Hematopoietic multipotent progenitor cell treated with erythropoietin and hydrocortisone succinate and interleukin-3 and kit ligand, for 17 days (in vitro differentiated cells): ENCODE data around the gene CCS.
"Not testable (repeated sequence)": the region's sequence is repeated elsewhere in the genome, so short reads cannot be mapped to it uniquely, and the experiment has no call there.

ENCODE experiments used
- DNase-seq: peaks from one replicate; pipeline ENCODE4 v3.0.0-alpha.2; 2015; ENCODE audit warnings: low spot score

CCS gene

GRCh38 chr11:66561178-66561974, 31.6 kb upstream of the CCS start:
- no peak for DNase-seq

- no peak for DNase-seq
These were observed 31.1 kb upstream of the CCS start for GRCh38 chr11:66561975-66562248.

- DNase-seq = no peak
These were observed 30.7 kb upstream of the CCS start for GRCh38 chr11:66562275-66562674.

GRCh38 chr11:66562907-66563583, 29.9 kb upstream of the CCS start:
- no peak for DNase-seq

- DNase-seq = no peak
These were observed 29.2 kb upstream of the CCS start for GRCh38 chr11:66563832-66564231.

GRCh38 chr11:66564538-66564937, 28.4 kb upstream of the CCS start:
- no peak for DNase-seq

- DNase-seq = no peak
These were observed 28.0 kb upstream of the CCS start for GRCh38 chr11:66564984-66565383.

- DNase-seq = no peak
These were observed 26.8 kb upstream of the CCS start for GRCh38 chr11:66566221-66566620.

GRCh38 chr11:66567787-66568123, 25.2 kb upstream of the CCS start:
- DNase-seq = no peak

- peak; percentile 73 for DNase-seq
These were observed 24.7 kb upstream of the CCS start, which contains the start of gene CTSF for GRCh38 chr11:66568124-66568916. CTSF (minus strand) TSS chr11:66568606; CDS start chr11:66568486, 120 bp downstream.

- no peak for DNase-seq
These were observed 23.9 kb upstream of the CCS start for GRCh38 chr11:66569076-66569475.

- DNase-seq = no peak
These were observed 22.7 kb upstream of the CCS start for GRCh38 chr11:66570079-66570849.

GRCh38 chr11:66570850-66571180, 22.2 kb upstream of the CCS start:
- DNase-seq = no peak

- DNase-seq = peak; percentile 83
These were observed 13.9 kb upstream of the CCS start for GRCh38 chr11:66579017-66579606.

GRCh38 chr11:66580803-66581202, 12.2 kb upstream of the CCS start:
- DNase-seq = no peak

- DNase-seq = no peak
These were observed 11.7 kb upstream of the CCS start for GRCh38 chr11:66581261-66581660.

- DNase-seq = not testable (repeated sequence)
These were observed 10.3 kb upstream of the CCS start for GRCh38 chr11:66582565-66583147.

GRCh38 chr11:66585447-66585846, 7.5 kb upstream of the CCS start:
- not testable (repeated sequence) for DNase-seq

GRCh38 chr11:66586136-66586535, 6.8 kb upstream of the CCS start:
- DNase-seq = no peak

- DNase-seq = not testable (repeated sequence)
These were observed 3.7 kb upstream of the CCS start for GRCh38 chr11:66589315-66589714.

- DNase-seq = no peak
These were observed 2.8 kb upstream of the CCS start for GRCh38 chr11:66589996-66590675.
